Measurements from ENCODE around the gene SLC27A2. TPM values are rescaled to one million over a fixed set of nuclear protein-coding genes. Genes with fewer than 3 reads are reported as not detected.

SLC27A2 gene
- total RNA-seq, 1 experiment from 2014 or later, result 7.0 TPM

- no peaks in the 10 kb centered on the region for H3K79me2 ChIP-seq (ENCODE audit: insufficient read depth, low read length)
These were observed 93.1 kb downstream of the SLC27A2 start for GRCh38 chr15:50275091-50275490.

More at GRCh38 chr15:50275091-50275490, 93.1 kb downstream of the SLC27A2 start:
- Histone ChIP-seq H3K79me1 (ENCODE audit: insufficient read depth, low read depth, low read length, poor library complexity, severe bottlenecking) (no peaks in the 10 kb centered on the region), H3K14ac (ENCODE audit: insufficient read depth, low read length) (no peak overlapping the region), H4K8ac (replicated peaks; ENCODE audit: insufficient read length, low read depth, low read length) (no peak overlapping the region), H3K4ac (ENCODE audit: low read depth, low read length) (no peak overlapping the region), H2BK20ac (ENCODE audit: low read depth, low read length, poor library complexity, severe bottlenecking) (no peak overlapping the region), H2AFZ (ENCODE audit: low read length) (no peak overlapping the region), H3K27me3 (ENCODE audit: insufficient read depth, low read length) (no peaks in the 10 kb centered on the region), H4K20me1 (ENCODE audit: control insufficient read depth, insufficient read depth, insufficient read length) (no peaks in the 10 kb centered on the region), H2BK5ac (ENCODE audit: insufficient read length, low read length) (no peak overlapping the region), H2BK15ac (ENCODE audit: low read depth, low read length) (no peak overlapping the region), H3K9ac (ENCODE audit: extremely low read depth, insufficient read length, low read length) (no peak overlapping the region), H3K4me1 (ENCODE audit: insufficient read depth, low read length) (no peaks in the 10 kb centered on the region), H2BK12ac (ENCODE audit: insufficient read length, low read depth, low read length) (no peak overlapping the region), H2AK5ac (ENCODE audit: insufficient read length, low read length) (no peak overlapping the region), H3K9me3 (ENCODE audit: control insufficient read depth, low read depth, low read length) (no peaks in the 10 kb centered on the region), H3K23ac (ENCODE audit: insufficient read length, low read depth, low read length) (no peak overlapping the region), H3T11ph (ENCODE audit: low read length) (no peak overlapping the region), H3K23me2 (ENCODE audit: insufficient read length, low read depth, low read length, poor library complexity, severe bottlenecking) (no peaks in the 10 kb centered on the region), H3K27ac (ENCODE audit: insufficient read length, low read depth, low read length) (no peak overlapping the region), H2BK120ac (ENCODE audit: low read depth, low read length, poor library complexity, severe bottlenecking) (no peak overlapping the region), H3K56ac (ENCODE audit: insufficient read length, low read depth, low read length) (no peak overlapping the region), H3K4me2 (ENCODE audit: insufficient read depth, insufficient read length, low read length) (no peak overlapping the region), H3K18ac (ENCODE audit: insufficient read length, low read depth, low read length) (no peak overlapping the region), H4K5ac (ENCODE audit: insufficient read length, low read depth, low read length) (no peak overlapping the region), H4K91ac (ENCODE audit: insufficient read length, low read depth, low read length) (no peak overlapping the region)
- no peak for TF ChIP-seq CTCF (conservative IDR thresholded peaks at IDR 0.05)
- Mint-ChIP-seq H3K36me3 (ENCODE audit: insufficient read depth in 1 of 3, low read depth in 3 of 3) (no peaks in the 10 kb centered on the region; a peak in 1 of 7 replicates), H3K4me1 (0 out of 4 replicates have a peak, but pooled peaks cover 0 to 2% of the 10 kb centered on the region in 2 experiments), H3K9me3 (no peaks in the 10 kb centered on the region), H3K27ac (no peak overlapping the region), H3K27me3 (ENCODE audit: low read depth) (no peaks in the 10 kb centered on the region), H3K4me3 (no peak overlapping the region)
- no CpG with 5 or more reads among the region's 2 CpGs for WGBS (ENCODE audit: extremely low coverage, insufficient read length, low lambda C conversion rate)
- DNase-seq, result no peak

Measured in H9 (cell line).